Measurements from ENCODE around the gene MTM1. TPM values are rescaled to one million over a fixed set of nuclear protein-coding genes. Genes with fewer than 3 reads are reported as not detected.
A peak's percentile ranks its signal among the peaks of the same experiment; 100 is the strongest.

The MTM1 gene
- polyA plus RNA-seq, 1 of the 3 experiments (the other 2 are of a cell fraction), result 2.7 TPM

- Histone ChIP-seq H3K4me2 (no peak overlapping the region), H3K79me2 (ENCODE audit: insufficient read depth) (no peaks in the 10 kb centered on the region), H3K27ac (ENCODE audit: low read depth in 2 of 2, low read length in 1 of 2) (no peak overlapping the region), H3K9me3 (no peaks in the 10 kb centered on the region), H3K4me1 (ENCODE audit: control insufficient read depth in 1 of 2, insufficient read depth in 2 of 2, low read depth in 1 of 2, low read length in 1 of 2) (no peaks in the 10 kb centered on the region), H2AFZ (ENCODE audit: low read depth) (no peak overlapping the region), H3K27me3 (ENCODE audit: insufficient read depth) (no peaks in the 10 kb centered on the region; the same call in 1 of the 2 replicates), H3K36me3 (replicated peaks in 1 of 2; ENCODE audit: control insufficient read depth in 1 of 2, insufficient read depth in 2 of 2, low read length in 1 of 2) (no peaks in the 10 kb centered on the region), H3K9me2 (no peaks in the 10 kb centered on the region), H3K9ac (no peak overlapping the region), H3K4me3 (ENCODE audit: low read depth in 2 of 2, low read length in 1 of 2) (no peak overlapping the region), H3F3A (replicated peaks; ENCODE audit: insufficient read depth) (no peaks in the 10 kb centered on the region), H4K20me1 (ENCODE audit: insufficient read depth) (no peaks in the 10 kb centered on the region)
- 42% methylated on average over 32 of the region's 54 CpGs for WGBS (ENCODE audit: low lambda C conversion rate)
- TF ChIP-seq TEAD4 (IDR thresholded peaks at IDR 0.05; ENCODE audit: borderline replicate concordance, insufficient read depth), result no peak
- TF ChIP-seq IRF3 (IDR thresholded peaks at IDR 0.05; ENCODE audit: low read depth, low read length), result no peak
- TF ChIP-seq SIN3A (IDR thresholded peaks at IDR 0.05; ENCODE audit: borderline replicate concordance, low read depth, low read length), result no peak
- no peak for TF ChIP-seq ELF1 (IDR thresholded peaks at IDR 0.05)
- no peak for TF ChIP-seq NRF1 (IDR thresholded peaks at IDR 0.05; ENCODE audit: low read depth, low read length)
- no peak for TF ChIP-seq GABPA (IDR thresholded peaks at IDR 0.05; ENCODE audit: low read depth)
- no peak for TF ChIP-seq NFIC (IDR thresholded peaks at IDR 0.05; ENCODE audit: borderline replicate concordance)
- TF ChIP-seq USF2 (IDR thresholded peaks at IDR 0.05; ENCODE audit: borderline replicate concordance, low read depth, low read length), result no peak
- peak; percentile 80 for TF ChIP-seq USF1 (IDR thresholded peaks at IDR 0.05; ENCODE audit: borderline replicate concordance, low read depth)
- ChIA-PET CTCF (no interaction called here), POLR2A (no interaction called here)
- peak; percentile 35 for DNase-seq
Measured at GRCh38 chrX:150547375-150548115, 20.9 kb upstream of the MTM1 start.

DNA sequence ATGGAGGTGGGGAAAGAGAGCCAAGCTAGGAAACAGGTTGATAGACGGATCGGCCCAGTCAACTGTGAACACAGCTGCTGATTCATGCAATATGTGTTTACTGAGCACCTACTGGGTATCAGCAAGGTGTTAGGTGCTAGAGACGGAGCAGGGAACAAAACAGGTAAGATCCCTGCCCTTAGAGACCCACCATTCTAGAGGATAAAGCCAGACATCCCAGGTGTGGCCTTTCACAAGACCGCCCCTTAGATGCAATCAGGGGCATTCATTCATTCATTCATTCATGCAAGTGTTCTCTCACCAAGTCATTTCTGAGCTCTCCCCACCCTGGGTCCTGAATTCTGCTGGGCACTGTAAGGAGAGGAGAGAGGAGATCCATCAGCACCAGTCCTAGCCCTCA lies 20.2 kb upstream of the MTM1 start:
- no peak for DNase-seq
- H3K36me3 ChIP-seq (replicated peaks in 1 of 2; ENCODE audit: control insufficient read depth in 1 of 2, insufficient read depth in 2 of 2, low read length in 1 of 2), result no peaks in the 10 kb centered on the region
- no peak overlapping the region for H3K9ac ChIP-seq
- H3K4me2 ChIP-seq, result no peak overlapping the region
- no peak overlapping the region for H3K27ac ChIP-seq (ENCODE audit: low read depth in 2 of 2, low read length in 1 of 2)
- no peaks in the 10 kb centered on the region for H4K20me1 ChIP-seq (ENCODE audit: insufficient read depth)
- WGBS (ENCODE audit: low lambda C conversion rate), result 22% methylated on average over 2 of the region's 4 CpGs
- H2AFZ ChIP-seq (ENCODE audit: low read depth), result no peak overlapping the region
- TF ChIP-seq NRF1 (IDR thresholded peaks at IDR 0.05; ENCODE audit: low read depth, low read length) (no peak), FOXM1 (IDR thresholded peaks at IDR 0.05; ENCODE audit: low read depth) (no peak), RXRA (IDR thresholded peaks at IDR 0.05; ENCODE audit: borderline replicate concordance, low read depth) (no peak), TAF1 (IDR thresholded peaks at IDR 0.05; ENCODE audit: borderline replicate concordance, low read depth, low read length) (no peak), MXI1 (IDR thresholded peaks at IDR 0.05; ENCODE audit: low read depth, low read length) (no peak), MEF2A (IDR thresholded peaks at IDR 0.05; ENCODE audit: borderline replicate concordance, low read depth) (no peak), RFX5 (IDR thresholded peaks at IDR 0.05; ENCODE audit: low read length) (no peak), GABPA (IDR thresholded peaks at IDR 0.05; ENCODE audit: low read depth) (no peak), USF2 (IDR thresholded peaks at IDR 0.05; ENCODE audit: borderline replicate concordance, low read depth, low read length) (no peak), EZH2phosphoT487 (IDR thresholded peaks at IDR 0.05; ENCODE audit: borderline replicate concordance, low read depth) (no peak), RAD21 (IDR thresholded peaks at IDR 0.05; ENCODE audit: low read length) (no peak), JUND (IDR thresholded peaks at IDR 0.05) (no peak), RCOR1 (IDR thresholded peaks at IDR 0.05; ENCODE audit: low read length) (no peak), GATA2 (CRISPR knock-in tag; IDR thresholded peaks at IDR 0.05) (no peak)
- TF ChIP-seq, protein P1, sequence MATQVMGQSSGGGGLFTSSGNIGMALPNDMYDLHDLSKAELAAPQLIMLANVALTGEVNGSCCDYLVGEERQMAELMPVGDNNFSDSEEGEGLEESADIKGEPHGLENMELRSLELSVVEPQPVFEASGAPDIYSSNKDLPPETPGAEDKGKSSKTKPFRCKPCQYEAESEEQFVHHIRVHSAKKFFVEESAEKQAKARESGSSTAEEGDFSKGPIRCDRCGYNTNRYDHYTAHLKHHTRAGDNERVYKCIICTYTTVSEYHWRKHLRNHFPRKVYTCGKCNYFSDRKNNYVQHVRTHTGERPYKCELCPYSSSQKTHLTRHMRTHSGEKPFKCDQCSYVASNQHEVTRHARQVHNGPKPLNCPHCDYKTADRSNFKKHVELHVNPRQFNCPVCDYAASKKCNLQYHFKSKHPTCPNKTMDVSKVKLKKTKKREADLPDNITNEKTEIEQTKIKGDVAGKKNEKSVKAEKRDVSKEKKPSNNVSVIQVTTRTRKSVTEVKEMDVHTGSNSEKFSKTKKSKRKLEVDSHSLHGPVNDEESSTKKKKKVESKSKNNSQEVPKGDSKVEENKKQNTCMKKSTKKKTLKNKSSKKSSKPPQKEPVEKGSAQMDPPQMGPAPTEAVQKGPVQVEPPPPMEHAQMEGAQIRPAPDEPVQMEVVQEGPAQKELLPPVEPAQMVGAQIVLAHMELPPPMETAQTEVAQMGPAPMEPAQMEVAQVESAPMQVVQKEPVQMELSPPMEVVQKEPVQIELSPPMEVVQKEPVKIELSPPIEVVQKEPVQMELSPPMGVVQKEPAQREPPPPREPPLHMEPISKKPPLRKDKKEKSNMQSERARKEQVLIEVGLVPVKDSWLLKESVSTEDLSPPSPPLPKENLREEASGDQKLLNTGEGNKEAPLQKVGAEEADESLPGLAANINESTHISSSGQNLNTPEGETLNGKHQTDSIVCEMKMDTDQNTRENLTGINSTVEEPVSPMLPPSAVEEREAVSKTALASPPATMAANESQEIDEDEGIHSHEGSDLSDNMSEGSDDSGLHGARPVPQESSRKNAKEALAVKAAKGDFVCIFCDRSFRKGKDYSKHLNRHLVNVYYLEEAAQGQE (IDR thresholded peaks at IDR 0.05; ENCODE audit: low read depth, low read length), result no peak
- no peaks in the 10 kb centered on the region for H3F3A ChIP-seq (replicated peaks; ENCODE audit: insufficient read depth)
- ChIA-PET CTCF (no interaction called here), POLR2A (no interaction called here)
- no peaks in the 10 kb centered on the region for H3K9me2 ChIP-seq
- no peaks in the 10 kb centered on the region for H3K4me1 ChIP-seq (ENCODE audit: control insufficient read depth in 1 of 2, insufficient read depth in 2 of 2, low read depth in 1 of 2, low read length in 1 of 2)
- H3K4me3 ChIP-seq (ENCODE audit: low read depth in 2 of 2, low read length in 1 of 2), result no peak overlapping the region
- no peaks in the 10 kb centered on the region for H3K9me3 ChIP-seq
- no peaks in the 10 kb centered on the region; the same call in 1 of the 2 replicates for H3K27me3 ChIP-seq (ENCODE audit: insufficient read depth)
- no peaks in the 10 kb centered on the region for H3K79me2 ChIP-seq (ENCODE audit: insufficient read depth)
